B cell (primary cell): Measurements from ENCODE around the gene RSBN1. TPM values are rescaled to one million over a fixed set of nuclear protein-coding genes. Genes with fewer than 3 reads are reported as not detected.

ENCODE experiments used
- ATAC-seq: fragments of 200-7000 bp; cut with Tn5 transposase; one replicate; pipeline ENCODE4 v1.10.0; 2021; ENCODE audit warnings: low read depth, mild to moderate bottlenecking, moderate number of reproducible peaks, moderate library complexity
- CTCF ChIA-PET: fragments of 350-600 bp; sonication (Branson Sonifier 250); formaldehyde crosslinking; loops from one replicate; lab custom pipeline; 2021; ENCODE audit warnings: antibody characterized with exemption, inconsistent platforms; lab: Charles Lee
- POLR2A ChIA-PET: fragments of 350-600 bp; sonication (Branson Sonifier 250); formaldehyde crosslinking; loops from one replicate; lab custom pipeline; 2021; ENCODE audit warnings: antibody characterized with exemption; lab: Charles Lee
- DNase-seq: peaks from one replicate; pipeline ENCODE4 v3.0.0; 2013
- H2AFZ ChIP-seq: 2 replicates; pipeline ENCODE4 v1.6.1; 2012; ENCODE audit warnings: mild to moderate bottlenecking, low read depth, low read length; ENCODE audit not compliant: insufficient read depth, poor library complexity, severe bottlenecking
- H3K27ac ChIP-seq, 2 donors: 1 replicate in 1 of 2; 2 replicates in 1 of 2; pipeline ENCODE4 v1.5.1; 2012 to 2013; ENCODE audit warnings: low read length in 2 of 2, mild to moderate bottlenecking in 2 of 2, moderate library complexity in 1 of 2
- H3K27me3 ChIP-seq, 4 experiments: fragments of 200-600 bp in 1 of 4; sonication (generic) in 1 of 4; replicated peaks in 1 of 4; 1 replicate in 2 of 4; 2 replicates in 2 of 4; pipeline versions ENCODE4 v1.6.1 to v1.7.0; 2013 to 2016; ENCODE audit warnings: low read length in 3 of 4, mild to moderate bottlenecking in 2 of 4, mixed read lengths in 1 of 4, moderate library complexity in 1 of 4; ENCODE audit not compliant: insufficient read depth in 4 of 4, control insufficient read depth in 3 of 4; ENCODE audit errors: control extremely low read depth in 1 of 4
- H3K36me3 ChIP-seq, 2 experiments: replicated peaks in 1 of 2; 1 replicate in 1 of 2; 2 replicates in 1 of 2; pipeline versions ENCODE4 v1.6.1 to v1.7.1; 2013; ENCODE audit warnings: low read length in 1 of 2; ENCODE audit not compliant: insufficient read depth in 2 of 2, control insufficient read depth in 1 of 2; ENCODE audit errors: control extremely low read depth in 1 of 2, extremely low read depth in 1 of 2
- H3K4me1 ChIP-seq, 2 donors: fragments of 200-600 bp in 1 of 2; sonication (generic) in 1 of 2; 1 replicate in 1 of 2; 2 replicates in 1 of 2; pipeline versions ENCODE4 v1.5.1 to v1.6.1; 2013 to 2017; ENCODE audit warnings: low read length in 2 of 2; ENCODE audit not compliant: control insufficient read depth in 2 of 2, insufficient read depth in 2 of 2
- H3K4me2 ChIP-seq: replicated peaks from 2 replicates; pipeline ENCODE3; 2012; ENCODE audit warnings: mild to moderate bottlenecking, low read depth, low read length; ENCODE audit not compliant: poor library complexity, severe bottlenecking
- H3K4me3 ChIP-seq, 5 experiments: fragments of 200-600 bp in 1 of 5; sonication (generic) in 1 of 5; 1 replicate in 3 of 5; 2 replicates in 2 of 5; pipeline versions ENCODE4 v1.5.1 to v1.7.0; 2011 to 2016; ENCODE audit warnings: low read length in 4 of 5, mild to moderate bottlenecking in 4 of 5, low read depth in 2 of 5, control low read depth in 1 of 5, moderate library complexity in 1 of 5; ENCODE audit not compliant: insufficient read depth in 1 of 5; ENCODE audit errors: control extremely low read depth in 1 of 5, extremely low read depth in 1 of 5
- H3K79me2 ChIP-seq: fragments of 200-600 bp; sonication (generic); one replicate; pipeline ENCODE4 v1.6.0; 2016; ENCODE audit warnings: low read length; ENCODE audit not compliant: control insufficient read depth, insufficient read depth
- H3K9ac ChIP-seq: fragments of 200-600 bp; sonication (generic); 2 replicates; pipeline ENCODE4 v1.6.1; 2017; ENCODE audit warnings: mild to moderate bottlenecking, low read length, moderate library complexity
- H3K9me3 ChIP-seq, 3 donors: one replicate each; pipeline versions ENCODE4 v1.6.1 to v1.7.1; 2013; ENCODE audit warnings: low read length in 2 of 3; ENCODE audit not compliant: control insufficient read depth in 2 of 3, insufficient read depth in 1 of 3; ENCODE audit errors: control extremely low read depth in 1 of 3
- H4K20me1 ChIP-seq: 2 replicates; pipeline ENCODE4 v1.6.0; 2012; ENCODE audit warnings: mild to moderate bottlenecking, low read length; ENCODE audit not compliant: insufficient read depth, control insufficient read depth, poor library complexity, severe bottlenecking
- H3K27ac Mint-ChIP-seq: one replicate; pipeline ENCODE4 v1.8.0; 2021; ENCODE audit warnings: mixed read lengths
- H3K27me3 Mint-ChIP-seq: one replicate; pipeline ENCODE4 v1.8.0; 2021; ENCODE audit warnings: mixed read lengths
- H3K4me1 Mint-ChIP-seq: one replicate; pipeline ENCODE4 v1.8.0; 2021; ENCODE audit warnings: mixed read lengths
- H3K4me3 Mint-ChIP-seq: one replicate; pipeline ENCODE4 v1.8.0; 2021; ENCODE audit warnings: mixed read lengths
- H3K9me3 Mint-ChIP-seq: one replicate; pipeline ENCODE4 v1.8.0; 2022; ENCODE audit warnings: mixed read lengths; ENCODE audit not compliant: insufficient read depth
- EZH2 ChIP-seq: IDR thresholded peaks from 2 replicates; pipeline ENCODE4 v1.6.1; 2012; ENCODE audit warnings: borderline replicate concordance, low read depth, mild to moderate bottlenecking, moderate library complexity, low read length; ENCODE audit not compliant: insufficient read depth, poor library complexity, severe bottlenecking
- WGBS: methylation state at CpG from one replicate; pipeline ENCODE4 v1.1.5; 2013; ENCODE audit warnings: missing lambda C conversion rate; ENCODE audit not compliant: insufficient coverage; 5-methylcytosine and 5-hydroxymethylcytosine counted together
- intact Hi-C: fragments of 100-400 bp; cut with micrococcal nuclease; formaldehyde crosslinking; loops from one replicate; pipeline ENCODE4 v1.10.0; 2022
- polyA plus RNA-seq: library from polyadenylated mRNA; depleted of rRNA; stranded (reverse); fragments of >200 nt; gene quantifications from 2 replicates; pipeline ENCODE4 v1.2.3, GENCODE V29; 2012
- total RNA-seq, 2 donors: library from RNA; stranded (reverse); fragments of 120-200 nt in 1 of 2; gene quantifications; 1 replicate in 1 of 2; 2 replicates in 1 of 2; pipeline versions ENCODE4 v1.2.3 to v1.2.4, GENCODE V29; 2013 to 2022
- TF ChIP-seq, protein P1 (sequence below): fragments of 200-600 bp; IDR thresholded peaks from one replicate; pipeline ENCODE4 v1.8.0; 2022; ENCODE audit warnings: antibody characterized with exemption, mild to moderate bottlenecking

Gene RSBN1
- total and polyA plus RNA-seq, 2 donors (not counting 1 experiment from before 2014, with no cell fraction given) = 20.6 to 40.2 TPM

DNA sequence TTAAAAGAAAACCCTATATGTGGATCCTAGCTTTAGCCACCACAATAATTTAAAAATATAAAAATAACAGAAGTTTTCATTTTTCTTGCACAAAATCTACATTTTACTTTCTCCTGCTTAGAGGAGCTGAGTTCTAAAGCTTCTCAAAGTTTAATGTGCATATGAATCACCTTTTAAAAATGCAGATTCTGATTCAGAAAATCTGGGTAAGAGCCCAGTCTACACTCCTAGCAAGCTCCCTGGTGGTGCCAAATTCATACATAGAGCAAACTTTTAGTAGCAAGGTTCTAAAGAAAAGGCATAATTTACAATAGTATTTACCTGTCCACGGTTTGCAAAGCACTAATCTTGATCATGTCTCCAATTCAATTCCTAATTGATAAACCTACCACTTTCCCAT, 19.3 kb downstream of the RSBN1 start:
- H3K4me3 Mint-ChIP-seq = no peak overlapping the region
- no peak overlapping the region for H3K27ac Mint-ChIP-seq
- no peak for DNase-seq

DNA sequence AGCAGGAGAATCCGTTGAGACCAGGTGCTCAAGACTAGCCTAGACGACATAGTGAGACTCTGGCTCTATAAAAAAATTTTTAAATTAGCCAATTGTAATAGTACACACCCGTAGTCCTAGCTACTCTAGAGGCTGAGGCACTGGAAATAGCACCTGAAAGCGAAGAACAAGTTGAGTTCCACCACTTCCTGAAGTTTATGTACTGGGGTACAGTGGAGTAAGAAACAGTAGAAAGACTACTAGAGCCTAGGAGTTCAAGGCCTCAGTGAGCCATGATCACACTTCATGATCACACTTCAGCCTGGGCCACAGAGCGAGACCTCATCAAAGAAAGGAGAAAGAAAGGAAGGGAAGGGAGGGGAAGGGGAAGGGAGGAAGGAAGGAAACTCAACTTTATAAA, 19.8 kb downstream of the RSBN1 start:
- Histone ChIP-seq H3K36me3 (peaks cover 0 to 27% of the 10 kb centered on the region in 2 experiments), H3K27ac (peak overlapping the region in 1 of 2 donors; percentile 24), H2AFZ (no peak overlapping the region), H3K4me3 (no peak overlapping the region), H3K9ac (no peak overlapping the region), H3K79me2 (peaks cover 64% of the 10 kb centered on the region), H3K9me3 (no peaks in the 10 kb centered on the region), H4K20me1 (peaks cover 13% of the 10 kb centered on the region), H3K27me3 (no peaks in the 10 kb centered on the region), H3K4me2 (no peak overlapping the region), H3K4me1 (peaks cover 0 to 2% of the 10 kb centered on the region in 2 donors)
- peaks cover 20% of the 10 kb centered on the region for H3K4me1 Mint-ChIP-seq
- TF ChIP-seq EZH2 = no peak
- TF ChIP-seq, protein P1, sequence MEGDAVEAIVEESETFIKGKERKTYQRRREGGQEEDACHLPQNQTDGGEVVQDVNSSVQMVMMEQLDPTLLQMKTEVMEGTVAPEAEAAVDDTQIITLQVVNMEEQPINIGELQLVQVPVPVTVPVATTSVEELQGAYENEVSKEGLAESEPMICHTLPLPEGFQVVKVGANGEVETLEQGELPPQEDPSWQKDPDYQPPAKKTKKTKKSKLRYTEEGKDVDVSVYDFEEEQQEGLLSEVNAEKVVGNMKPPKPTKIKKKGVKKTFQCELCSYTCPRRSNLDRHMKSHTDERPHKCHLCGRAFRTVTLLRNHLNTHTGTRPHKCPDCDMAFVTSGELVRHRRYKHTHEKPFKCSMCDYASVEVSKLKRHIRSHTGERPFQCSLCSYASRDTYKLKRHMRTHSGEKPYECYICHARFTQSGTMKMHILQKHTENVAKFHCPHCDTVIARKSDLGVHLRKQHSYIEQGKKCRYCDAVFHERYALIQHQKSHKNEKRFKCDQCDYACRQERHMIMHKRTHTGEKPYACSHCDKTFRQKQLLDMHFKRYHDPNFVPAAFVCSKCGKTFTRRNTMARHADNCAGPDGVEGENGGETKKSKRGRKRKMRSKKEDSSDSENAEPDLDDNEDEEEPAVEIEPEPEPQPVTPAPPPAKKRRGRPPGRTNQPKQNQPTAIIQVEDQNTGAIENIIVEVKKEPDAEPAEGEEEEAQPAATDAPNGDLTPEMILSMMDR = no peak
- no peaks in the 10 kb centered on the region for H3K9me3 Mint-ChIP-seq
- no peaks in the 10 kb centered on the region for H3K27me3 Mint-ChIP-seq
- no peak overlapping the region for H3K27ac Mint-ChIP-seq
- H3K4me3 Mint-ChIP-seq = no peak overlapping the region
- POLR2A ChIA-PET = no interaction called here
- intact Hi-C loops = no loop called here
- DNase-seq (no peak), ATAC-seq (no peak)
- CTCF ChIA-PET = no interaction called here
- WGBS = no CpG with 5 or more reads among the region's 5 CpGs

More for the DNA sequence above, 19.3 kb downstream of the RSBN1 start:
- Histone ChIP-seq H3K27me3 (no peaks in the 10 kb centered on the region), H3K9ac (no peak overlapping the region), H4K20me1 (peaks cover 17% of the 10 kb centered on the region), H3K27ac (no peak overlapping the region), H2AFZ (no peak overlapping the region), H3K9me3 (no peaks in the 10 kb centered on the region), H3K4me1 (peaks cover 0 to 2% of the 10 kb centered on the region in 2 donors), H3K4me2 (no peak overlapping the region), H3K4me3 (no peak overlapping the region), H3K36me3 (peaks cover 0 to 31% of the 10 kb centered on the region in 2 experiments), H3K79me2 (peaks cover 63% of the 10 kb centered on the region)
- no peak for TF ChIP-seq EZH2
- TF ChIP-seq, protein P1 = no peak
- WGBS = 100% methylated on average over 1 of the region's 1 CpG
- ChIA-PET POLR2A (no interaction called here), CTCF (no interaction called here)
- peaks cover 24% of the 10 kb centered on the region for H3K4me1 Mint-ChIP-seq
- H3K27me3 Mint-ChIP-seq = no peaks in the 10 kb centered on the region
- intact Hi-C loops = no loop called here
- H3K9me3 Mint-ChIP-seq = no peaks in the 10 kb centered on the region
- no peak for ATAC-seq
